Glomerular visceral epithelial cell (primary cell): Measurements from ENCODE around the gene IKZF1.

Experiments
- DNase-seq: peaks from one replicate; pipeline ENCODE4 v3.0.0-alpha.2; 2016; ENCODE audit errors: extremely low spot score

Gene IKZF1

DNA sequence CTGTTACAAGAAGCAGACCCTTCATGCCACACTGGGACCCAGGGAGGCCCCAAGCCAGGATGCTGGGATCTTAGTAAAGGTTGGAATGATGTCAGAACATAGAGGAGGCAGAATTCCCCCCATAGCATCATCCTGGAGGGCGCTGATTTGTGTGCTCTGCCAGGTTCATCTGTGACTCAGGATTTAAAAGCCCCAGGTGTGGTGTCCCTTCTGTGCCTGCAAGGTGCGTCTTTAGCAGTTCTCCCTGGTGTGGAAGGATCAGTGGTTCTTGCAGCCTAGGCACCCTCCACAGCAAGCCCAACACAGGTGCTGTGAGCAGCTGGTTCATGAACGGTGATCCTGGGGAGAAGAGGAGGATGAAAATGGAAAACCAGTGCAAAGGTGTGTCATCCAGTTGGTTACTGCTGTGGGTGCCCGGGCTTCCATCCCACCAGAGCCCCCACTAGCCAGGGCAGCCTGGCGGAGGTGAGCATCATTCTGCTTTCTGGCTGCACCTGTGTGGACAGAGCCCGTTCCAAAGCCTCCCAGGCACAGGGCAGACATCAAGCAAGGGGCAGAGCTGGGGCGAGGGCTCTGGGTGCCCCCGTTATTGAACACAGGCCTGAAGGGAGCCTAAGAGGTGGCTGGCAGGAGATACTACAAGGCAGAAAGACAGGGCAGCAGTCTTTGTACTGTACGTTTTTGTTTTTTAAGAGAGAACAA lies 49.5 kb downstream of the IKZF1 start:
- DNase-seq, result no peak

DNA sequence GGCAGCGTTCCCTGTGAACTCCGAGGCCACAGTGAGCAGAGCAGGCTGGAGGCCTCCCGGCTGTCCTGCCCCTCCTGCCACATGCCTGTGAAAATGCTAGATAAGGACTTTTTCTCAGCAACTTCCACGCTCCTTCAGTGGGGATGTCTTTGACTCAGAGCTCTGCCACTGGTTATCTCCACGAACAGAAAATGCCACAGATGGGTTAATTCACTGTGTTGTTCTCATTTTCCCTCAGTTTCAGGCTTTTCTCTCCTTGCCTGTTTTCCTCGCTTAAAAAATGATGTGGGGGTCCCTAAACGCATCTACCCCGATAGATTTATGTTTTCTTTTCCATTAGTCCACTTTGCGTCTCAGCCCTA lies 51.3 kb downstream of the IKZF1 start:
- no peak for DNase-seq

DNA sequence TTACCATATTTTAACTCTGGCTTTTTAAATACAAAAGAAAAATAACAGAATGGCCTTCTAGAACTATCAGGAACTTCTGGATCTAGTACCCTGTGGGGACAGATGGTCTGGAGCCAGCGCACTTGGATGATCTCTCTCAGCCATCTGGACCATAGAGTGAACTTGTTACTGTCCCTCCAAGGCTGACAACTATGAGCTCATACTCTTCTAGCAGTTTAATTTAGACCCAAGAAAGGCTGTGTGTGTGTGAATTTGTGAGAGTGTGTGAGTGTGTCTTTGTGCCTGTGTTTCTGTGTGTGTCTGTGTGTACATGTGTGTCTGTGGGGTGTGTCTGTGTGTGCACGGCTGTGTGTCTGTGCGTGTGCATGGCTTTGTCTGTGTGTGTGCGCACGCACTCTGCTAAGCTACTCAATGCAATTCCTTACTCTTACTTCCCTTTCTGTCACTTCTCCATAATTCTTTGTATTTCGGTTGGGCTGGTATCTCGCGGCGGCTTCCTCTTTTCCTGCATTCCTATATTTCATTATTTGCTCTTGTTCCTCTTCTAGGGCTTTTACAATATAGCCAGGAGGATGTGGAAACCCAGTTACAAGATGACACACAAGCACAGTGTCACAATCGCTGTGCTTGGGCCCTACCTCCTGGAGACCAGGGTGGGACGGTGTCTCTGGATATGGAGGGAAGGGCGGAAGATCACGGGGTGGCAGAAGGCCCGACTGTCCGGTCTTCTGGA lies 51.9 kb downstream of the IKZF1 start:
- DNase-seq, result no peak

DNA sequence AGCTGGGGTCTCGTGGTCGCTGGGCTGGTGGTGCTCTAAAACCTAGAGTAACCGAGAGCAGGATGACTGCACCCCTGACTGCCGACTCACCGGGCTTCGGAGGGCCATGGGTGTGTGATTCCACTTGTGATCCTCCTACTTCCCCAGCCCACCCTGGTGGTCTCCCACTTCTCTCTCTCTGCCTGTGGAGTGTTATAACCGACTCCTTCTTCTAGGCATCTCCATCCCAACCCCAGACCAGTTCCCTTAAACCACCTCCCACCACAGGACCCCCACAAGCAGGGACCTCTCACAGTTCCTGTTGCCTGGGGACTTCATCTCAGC lies 52.4 kb downstream of the IKZF1 start:
- no peak for DNase-seq

DNA sequence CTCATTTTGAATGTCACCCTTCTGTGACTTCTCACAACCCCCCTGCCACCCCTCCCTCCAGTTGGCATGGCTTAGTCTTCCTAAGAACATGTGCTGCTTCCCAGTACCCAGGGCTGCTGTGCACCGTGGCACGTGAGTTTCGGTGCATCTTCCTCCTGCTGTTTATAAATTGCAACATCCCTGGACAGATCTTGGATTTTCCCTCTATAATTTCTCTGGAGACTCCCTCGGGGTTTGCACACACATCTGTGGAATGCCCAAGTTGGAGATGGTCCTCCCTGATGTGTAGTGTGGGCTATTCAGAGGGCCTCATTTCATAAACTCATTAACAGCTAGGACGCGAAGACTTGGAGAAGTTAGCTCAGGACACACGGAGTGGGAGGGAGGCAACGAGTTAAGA lies 52.9 kb downstream of the IKZF1 start:
- DNase-seq, result no peak

DNA sequence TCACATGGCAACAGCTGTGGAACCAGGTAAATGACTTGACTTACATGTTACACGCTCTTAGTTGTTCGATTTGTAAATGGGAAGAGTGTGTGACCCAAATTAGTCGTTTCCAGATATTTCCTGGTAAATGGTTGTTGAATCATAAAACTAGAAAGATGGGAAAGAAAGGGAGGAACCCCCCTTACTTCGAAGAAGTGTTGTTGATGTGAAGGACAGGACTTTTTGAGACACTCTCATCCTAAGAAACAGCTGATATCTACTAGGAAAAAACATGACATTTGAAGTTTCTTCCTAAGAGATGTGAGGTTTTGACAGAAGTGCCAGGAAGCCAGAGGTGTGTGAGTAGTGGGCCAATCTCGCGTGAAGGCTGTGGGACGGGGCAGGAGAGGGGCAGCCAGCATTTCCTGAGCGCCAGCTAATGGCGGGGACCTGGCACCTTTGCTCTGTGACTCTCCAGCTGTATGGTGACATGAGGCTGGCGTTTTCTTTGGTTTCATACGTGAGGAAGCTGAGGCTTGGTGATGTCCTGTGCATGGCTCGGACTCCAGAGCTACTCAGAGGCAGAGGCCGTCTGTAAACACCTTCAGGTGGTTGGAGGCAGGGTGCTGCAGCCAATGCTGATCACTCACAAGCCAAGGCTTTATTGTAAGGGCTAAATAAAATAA lies 53.7 kb downstream of the IKZF1 start:
- no peak for DNase-seq

DNA sequence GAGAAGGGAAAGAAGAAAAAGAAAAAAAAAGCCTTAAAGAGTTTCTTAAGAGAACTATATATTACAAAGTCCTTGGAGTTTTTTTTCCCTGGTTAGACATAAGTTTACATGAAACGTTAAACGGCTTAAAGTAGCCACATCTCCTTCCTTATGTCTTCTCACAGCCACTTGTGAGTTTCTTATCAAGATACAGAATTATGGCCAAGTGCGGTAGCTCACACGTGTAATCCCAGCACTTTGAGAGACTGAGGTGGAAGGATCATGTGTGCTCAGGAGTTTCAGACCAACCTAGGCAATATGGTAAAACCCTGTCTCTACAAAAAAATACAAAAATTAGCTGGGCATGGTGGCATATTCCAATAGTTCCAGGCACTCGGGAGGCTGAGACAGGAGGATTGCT lies 54.3 kb downstream of the IKZF1 start:
- DNase-seq, result no peak

DNA sequence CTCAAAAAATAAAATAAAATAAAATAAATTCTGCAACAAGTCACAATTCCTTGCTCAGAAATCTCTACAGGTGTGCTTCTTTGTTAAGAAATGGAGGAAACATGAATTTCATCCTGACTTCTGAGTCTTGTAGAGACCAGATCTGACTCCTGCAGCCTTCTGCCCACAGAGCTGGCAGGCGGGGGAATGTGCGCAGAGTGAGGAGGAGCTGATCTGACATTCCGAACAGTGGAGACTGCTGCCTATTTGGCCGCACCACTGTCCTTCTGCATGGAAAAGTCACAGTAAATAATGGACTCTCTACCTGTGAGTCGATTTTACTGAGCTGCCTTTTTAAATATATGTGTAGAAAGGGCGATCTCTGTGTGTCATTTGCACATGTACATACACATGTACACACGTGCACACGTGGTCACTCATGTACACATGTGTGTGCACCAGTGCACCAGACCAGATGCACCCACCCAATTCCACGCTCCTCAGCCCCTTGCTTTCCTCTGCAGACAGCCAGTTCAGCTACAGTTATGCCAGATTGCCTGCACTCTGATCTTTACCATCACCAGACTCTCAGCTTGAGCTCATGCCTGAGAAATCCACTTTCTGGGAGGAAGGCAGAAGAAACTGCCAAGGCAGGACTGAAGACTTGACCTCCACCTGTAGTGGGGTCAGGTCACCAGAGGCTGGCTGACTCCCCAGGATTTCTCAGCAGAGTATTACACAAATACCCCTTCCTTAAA lies 54.9 kb downstream of the IKZF1 start:
- no peak for DNase-seq

DNA sequence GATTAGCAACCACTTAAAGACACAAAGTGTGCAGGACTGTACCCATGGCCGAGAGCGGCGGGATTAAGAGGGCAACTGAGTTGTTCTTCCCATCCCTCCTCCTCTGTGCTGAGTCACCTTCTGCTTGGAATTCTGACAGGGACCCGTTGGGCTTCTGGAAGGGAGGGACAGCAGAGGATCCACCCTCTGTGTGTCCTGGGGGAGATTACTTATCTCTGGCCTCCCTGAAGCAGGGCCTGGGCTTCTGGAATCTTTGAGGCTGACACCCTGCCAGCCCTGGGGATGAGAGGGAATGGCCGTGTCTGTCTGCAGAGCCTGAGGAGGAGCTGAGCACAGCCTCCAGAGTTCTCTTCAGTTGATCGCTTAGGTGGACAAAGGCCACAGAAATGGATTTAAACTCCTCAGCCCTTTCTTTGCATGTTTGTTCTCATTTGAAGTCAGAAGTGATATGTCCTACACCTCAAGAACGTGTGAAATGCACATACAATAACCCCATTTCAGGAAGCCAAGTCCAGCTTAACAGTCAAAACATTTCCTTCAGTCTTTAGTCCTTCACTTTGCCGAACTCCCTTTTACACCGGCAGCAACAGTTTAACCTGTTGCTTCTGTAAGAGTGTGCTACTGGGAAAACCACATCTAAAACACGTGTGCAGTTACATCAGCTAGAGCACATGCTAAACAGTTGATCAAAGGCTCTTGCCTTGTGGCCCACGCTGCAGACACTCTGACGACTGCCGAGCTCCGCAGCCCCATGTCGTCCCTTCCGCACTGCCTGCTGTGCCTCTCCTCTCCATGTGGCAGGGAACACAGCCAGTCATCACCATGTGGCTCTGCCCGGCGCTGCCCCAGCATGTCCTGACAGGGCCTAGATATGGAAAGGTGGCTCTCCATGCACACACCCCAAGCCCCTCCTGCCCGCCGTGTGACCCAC lies 55.7 kb downstream of the IKZF1 start:
- no peak for DNase-seq

DNA sequence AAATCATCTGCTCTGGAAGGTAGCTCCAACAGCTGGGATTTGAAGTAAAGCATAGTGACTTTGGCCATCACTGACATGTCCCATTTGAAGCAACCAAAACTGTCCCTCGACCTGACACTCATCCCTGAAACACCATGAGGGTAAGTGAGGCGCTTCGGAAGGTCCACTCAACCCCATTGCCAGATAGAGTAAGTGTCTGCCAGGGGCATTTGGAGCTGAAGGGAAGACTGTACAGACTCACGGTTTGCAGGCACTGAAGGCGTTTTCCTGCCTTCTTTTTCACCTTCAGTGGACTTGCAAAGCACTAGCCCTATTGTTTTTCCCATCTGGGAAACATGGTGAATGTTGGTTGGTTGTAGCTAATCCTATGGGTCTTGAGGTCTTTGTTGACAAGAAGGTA lies 57.6 kb downstream of the IKZF1 start:
- no peak for DNase-seq

DNA sequence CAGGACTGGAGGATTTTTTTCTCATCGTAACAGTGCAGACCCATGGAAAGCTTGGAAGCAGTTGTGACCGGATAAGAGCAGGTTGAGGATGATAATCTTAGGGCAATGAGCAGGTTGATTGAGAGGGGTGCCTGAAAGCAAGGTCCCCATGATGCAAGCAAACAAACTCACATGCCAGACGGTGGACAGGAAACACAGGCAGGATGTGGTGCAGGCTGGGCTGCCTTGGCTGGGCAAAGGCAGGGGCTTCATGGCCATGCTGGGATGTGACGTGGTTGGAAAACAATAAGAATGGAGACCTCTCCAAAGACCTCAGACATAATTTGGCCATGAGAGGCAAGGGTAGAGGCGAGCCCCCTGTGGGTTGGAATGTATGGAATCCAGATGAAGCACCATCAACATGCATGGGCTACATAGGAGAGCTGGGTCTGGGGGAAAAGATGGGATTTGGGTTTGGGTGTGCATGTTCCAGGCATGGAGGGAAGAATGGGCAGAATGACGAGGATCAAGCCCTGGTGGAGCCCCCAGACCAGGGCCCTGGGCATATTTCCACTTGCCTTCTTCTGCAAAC lies 58.3 kb downstream of the IKZF1 start:
- no peak for DNase-seq

DNA sequence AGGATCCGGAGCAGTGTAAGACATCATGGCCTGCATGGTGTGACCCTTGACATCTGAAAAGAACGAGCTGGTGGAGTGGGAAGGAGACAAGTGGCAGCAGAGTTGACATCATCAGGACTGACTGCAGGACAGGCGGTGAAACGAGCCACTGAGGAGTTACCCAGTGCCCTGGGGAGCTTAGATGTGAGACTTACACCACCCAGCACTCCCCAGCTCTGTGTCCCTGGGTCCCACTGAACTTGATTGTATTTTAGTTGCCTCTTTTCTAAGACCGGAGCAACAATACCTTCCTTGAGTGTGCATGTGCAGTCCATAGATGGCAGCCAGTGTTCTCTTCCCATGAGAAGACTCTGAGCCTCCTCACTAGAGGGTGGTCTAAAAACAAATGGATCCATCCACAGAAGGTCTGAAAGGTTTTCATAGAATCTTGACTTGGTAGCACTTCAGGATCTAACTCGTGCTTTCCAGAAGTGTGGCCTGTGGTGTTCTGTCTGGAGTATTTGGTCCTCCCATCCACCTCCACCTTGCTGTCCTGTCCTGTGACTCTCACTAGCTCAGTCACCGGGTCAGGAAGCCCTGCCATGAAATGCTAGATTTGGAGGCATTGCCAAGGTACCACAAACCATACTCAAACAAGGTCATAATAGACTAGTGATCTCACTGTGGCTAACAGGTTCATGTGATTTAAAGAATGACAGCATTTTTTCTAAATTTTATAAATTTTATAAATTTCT lies 59.0 kb downstream of the IKZF1 start:
- no peak for DNase-seq

DNA sequence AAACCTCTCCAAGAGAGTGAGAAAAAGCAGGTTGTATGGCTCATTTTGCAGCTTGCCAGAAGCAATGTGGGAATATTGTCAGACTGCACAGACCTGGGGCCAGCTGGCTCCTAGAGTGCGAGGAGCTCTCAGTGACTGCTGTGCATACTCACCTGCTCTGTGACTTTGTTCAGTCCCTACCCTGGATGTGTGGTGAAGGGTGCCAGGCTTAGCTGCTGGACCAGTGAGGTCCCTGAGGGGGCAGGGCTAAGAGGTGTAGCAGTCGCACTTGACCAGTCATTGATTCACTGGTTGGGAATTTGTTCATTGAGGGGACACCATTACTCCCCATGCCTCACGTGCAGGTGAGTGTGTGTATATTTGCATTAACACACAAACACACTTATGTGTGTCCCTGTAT lies 60.1 kb downstream of the IKZF1 start:
- DNase-seq, result no peak

DNA sequence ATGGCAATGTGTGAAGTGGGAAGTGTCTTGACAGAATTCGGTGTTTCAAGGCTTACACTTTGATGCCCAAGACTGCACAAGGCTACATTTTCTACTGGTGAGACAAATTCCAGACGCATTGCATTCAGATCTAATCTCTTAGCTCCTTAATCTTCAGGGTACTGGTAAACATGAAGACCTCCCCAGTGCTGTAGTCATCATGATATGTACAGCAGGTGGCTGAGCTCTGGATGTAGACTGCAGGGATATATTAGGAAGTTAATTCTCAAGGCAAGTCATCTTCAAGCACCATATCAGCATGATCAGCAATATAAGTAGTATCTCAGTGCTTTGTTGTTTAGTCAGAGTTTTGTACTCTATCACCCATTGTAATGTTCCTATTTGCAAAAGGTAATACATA lies 61.8 kb downstream of the IKZF1 start:
- no peak for DNase-seq

DNA sequence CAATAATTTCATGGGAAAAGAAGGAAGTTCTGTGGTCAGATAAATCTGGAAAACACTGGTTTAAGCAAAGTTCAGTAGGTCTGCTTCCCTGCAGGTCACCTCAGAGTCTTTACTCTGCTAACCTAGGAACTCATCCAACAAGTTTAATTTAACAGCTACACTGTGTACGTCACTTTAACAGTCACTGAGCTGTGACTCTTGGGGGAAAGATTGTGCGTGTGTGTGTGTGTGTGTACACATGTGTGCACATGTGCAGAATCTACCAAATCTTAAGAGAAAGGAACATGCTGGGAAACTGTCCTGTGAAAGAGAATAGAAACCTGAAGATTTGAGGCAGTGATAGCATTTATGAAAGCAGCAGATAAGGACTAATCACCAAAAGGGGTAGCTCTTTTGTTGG lies 62.6 kb downstream of the IKZF1 start:
- no peak for DNase-seq

DNA sequence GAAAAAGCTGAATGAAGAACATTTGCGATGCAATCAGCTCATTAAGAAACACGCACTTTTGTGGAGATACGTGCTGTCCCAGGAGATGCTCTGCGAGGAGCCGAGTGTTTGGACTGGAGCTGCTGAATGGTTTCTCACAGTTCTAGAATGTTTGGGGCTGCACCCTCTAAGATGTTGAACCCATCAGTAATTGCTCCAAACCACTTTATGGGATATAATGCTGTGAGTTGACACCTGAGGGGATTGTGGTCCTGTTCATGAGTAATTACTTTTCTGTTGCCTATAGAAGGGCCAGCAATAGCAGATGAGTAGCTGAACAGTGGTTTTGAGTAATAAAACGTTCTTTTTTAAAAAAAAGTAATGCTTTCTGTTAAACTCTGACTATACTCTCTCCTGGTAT lies 63.1 kb downstream of the IKZF1 start:
- DNase-seq, result no peak

DNA sequence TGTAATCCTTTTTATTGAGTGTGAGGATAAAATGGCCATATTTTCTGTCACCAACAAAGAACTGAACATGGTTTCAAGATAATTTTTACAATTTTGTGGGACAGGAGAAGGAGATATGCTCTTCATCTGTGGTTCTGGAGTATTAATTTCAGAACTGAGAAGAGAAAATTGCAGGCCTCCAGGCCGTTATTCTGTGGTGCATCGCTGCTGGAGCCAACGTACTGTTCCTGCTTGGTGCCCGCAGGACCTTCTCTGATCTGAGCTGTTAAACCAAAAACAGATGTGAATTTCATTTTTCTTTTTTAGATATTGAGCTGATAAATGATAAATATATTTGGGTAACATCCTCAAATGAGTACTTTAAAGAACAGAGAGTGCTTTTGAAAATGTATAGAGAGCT lies 63.9 kb downstream of the IKZF1 start:
- no peak for DNase-seq

DNA sequence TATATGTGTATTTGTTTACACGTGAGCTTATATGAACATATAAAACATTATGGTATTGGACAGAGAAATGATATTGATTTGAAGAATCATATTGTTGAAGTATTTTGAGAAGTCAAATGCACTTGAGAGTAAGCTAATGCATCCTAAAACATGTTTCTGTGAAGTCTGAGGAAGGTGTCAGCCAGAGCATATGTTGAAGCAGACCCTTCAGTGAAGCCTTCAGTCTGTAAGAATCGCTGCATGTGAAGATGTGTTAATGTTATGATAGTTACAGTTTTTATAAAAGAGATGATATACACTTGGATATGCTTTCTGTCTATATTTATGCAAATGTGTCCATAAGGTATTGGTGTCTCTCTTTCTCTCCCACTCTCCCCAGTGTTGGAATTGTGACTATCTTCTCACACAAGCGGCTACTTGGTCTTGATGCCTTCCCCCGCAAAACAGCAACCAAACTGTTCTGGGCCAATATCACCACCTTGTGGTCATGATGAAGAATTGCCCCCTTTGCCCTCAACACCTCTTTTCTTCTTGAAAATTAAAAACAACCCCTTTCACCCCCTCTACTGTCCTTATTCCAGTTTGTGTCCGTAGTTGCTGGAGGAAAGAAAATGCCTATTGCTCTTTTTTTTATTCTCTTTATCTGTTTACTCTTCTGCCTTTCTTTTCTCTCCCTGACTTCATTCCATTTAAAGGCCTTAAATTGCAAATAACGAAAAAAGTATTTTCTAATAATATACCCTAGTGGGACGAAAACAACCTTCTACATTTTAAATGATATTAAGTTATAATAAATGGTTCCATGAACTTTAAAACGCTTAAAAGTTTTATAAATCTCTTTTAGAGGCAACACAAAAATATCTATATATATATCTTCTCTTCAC lies 64.9 kb downstream of the IKZF1 start:
- DNase-seq, result no peak

DNA sequence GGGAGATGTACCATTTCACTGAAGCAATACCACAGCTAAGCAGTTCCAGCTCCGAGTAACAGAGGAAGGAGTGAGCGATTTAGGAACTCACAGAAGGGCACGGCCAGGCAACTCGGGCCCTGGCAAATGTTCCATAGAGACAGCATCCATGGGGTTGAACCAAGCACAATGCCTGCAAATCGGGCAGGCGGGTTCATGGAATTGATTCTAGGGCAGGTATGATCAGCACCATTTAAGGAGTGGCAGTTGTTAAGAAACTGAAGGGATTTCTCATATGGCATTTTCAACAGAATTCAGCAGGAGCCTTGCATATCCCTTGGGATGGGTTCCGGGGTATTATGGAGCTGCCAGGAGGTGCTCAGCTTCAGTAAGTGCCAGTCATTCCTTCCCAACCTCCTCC lies 66.4 kb downstream of the IKZF1 start:
- no peak for DNase-seq
